Endothelial cell of umbilical vein (primary cell): ENCODE results near the gene NYAP1. TPM values are rescaled to one million over a fixed set of nuclear protein-coding genes. Genes with fewer than 3 reads are reported as not detected.
"Not testable (repeated sequence)": the region's sequence is repeated elsewhere in the genome, so short reads cannot be mapped to it uniquely, and the experiment has no call there.

Experiments used
- BruUV-seq: library from RNA; stranded (reverse); fragments of 400-500 nt; replicated peaks from 2 replicates; lab custom pipeline; 2021; lab: Mats Ljungman, UMichigan
- CTCF ChIA-PET: fragments of 300-600, 350-600 bp; sonication (Branson Sonifier 250); formaldehyde crosslinking; loops from one replicate; lab custom pipeline; 2021; ENCODE audit warnings: antibody characterized with exemption, inconsistent platforms; lab: Charles Lee
- POLR2A ChIA-PET: fragments of 300-600, 350-600 bp; sonication (Branson Sonifier 250); formaldehyde crosslinking; loops from one replicate; lab custom pipeline; 2021; ENCODE audit warnings: antibody characterized with exemption, inconsistent platforms; lab: Charles Lee
- DNase-seq: peaks from one replicate; pipeline ENCODE4 v3.0.0-alpha.2; 2011; ENCODE audit warnings: low read depth, low spot score
- FAIRE-seq: peaks from 2 replicates; lab custom pipeline; 2011; peaks lifted over from hg19 to GRCh38; lab: Jason Lieb, UNC
- H2AFZ ChIP-seq: 2 replicates; pipeline ENCODE4 v1.6.0; 2012; ENCODE audit warnings: low read depth, low read length, control low read depth, inconsistent platforms
- H3K27ac ChIP-seq: 2 replicates; pipeline ENCODE4 v1.5.1; 2011; ENCODE audit warnings: low read depth, mild to moderate bottlenecking, control low read depth, low read length, moderate library complexity; ENCODE audit not compliant: insufficient read depth
- H3K27me3 ChIP-seq, 2 experiments: 2 replicates each; pipeline versions ENCODE4 v1.6.0 to v1.6.1; 2011; ENCODE audit warnings: low read length in 2 of 2, mixed read lengths in 1 of 2; ENCODE audit not compliant: control insufficient read depth in 2 of 2, insufficient read depth in 2 of 2
- H3K36me3 ChIP-seq, 2 experiments: 2 replicates in 1 of 2; 3 replicates in 1 of 2; pipeline ENCODE4 v1.5.1; 2011; ENCODE audit warnings: low read length in 2 of 2, mild to moderate bottlenecking in 1 of 2, moderate library complexity in 1 of 2; ENCODE audit not compliant: control insufficient read depth in 2 of 2, insufficient read depth in 2 of 2; ENCODE audit errors: extremely low read depth in 1 of 2
- H3K4me1 ChIP-seq: 3 replicates; pipeline ENCODE4 v1.5.1; 2011; ENCODE audit warnings: mild to moderate bottlenecking, low read length; ENCODE audit not compliant: control insufficient read depth, insufficient read depth; ENCODE audit errors: extremely low read depth
- H3K4me2 ChIP-seq: 2 replicates; pipeline ENCODE4 v1.6.1; 2011; ENCODE audit warnings: low read length, control low read depth, mixed read lengths; ENCODE audit not compliant: insufficient read depth
- H3K4me3 ChIP-seq, 3 experiments: fragments of 200-600 bp in 1 of 3; sonication (generic), shearing (Covaris generic) in 1 of 3; replicated peaks in 1 of 3; 2 replicates each; pipeline ENCODE4 v1.5.1; 2011 to 2016; ENCODE audit warnings: control low read depth in 3 of 3, low read length in 3 of 3, mild to moderate bottlenecking in 2 of 3, inconsistent platforms in 1 of 3, low read depth in 1 of 3, moderate library complexity in 1 of 3; ENCODE audit not compliant: insufficient read depth in 1 of 3
- H3K79me2 ChIP-seq: 2 replicates; pipeline ENCODE4 v1.6.0; 2012; ENCODE audit warnings: low read length, inconsistent platforms; ENCODE audit not compliant: control insufficient read depth, insufficient read depth
- H3K9ac ChIP-seq: replicated peaks from 2 replicates; pipeline ENCODE3; 2011; ENCODE audit warnings: low read length, control low read depth; ENCODE audit not compliant: insufficient read depth; ENCODE audit errors: extremely low read depth
- H3K9me1 ChIP-seq: replicated peaks from 3 replicates; pipeline ENCODE4 v1.6.0; 2011; ENCODE audit warnings: mild to moderate bottlenecking, low read length; ENCODE audit not compliant: control insufficient read depth, insufficient read depth; ENCODE audit errors: extremely low read depth
- H3K9me3 ChIP-seq: replicated peaks from 2 replicates; pipeline ENCODE4 v1.5.1; 2012; ENCODE audit warnings: low read length, inconsistent platforms; ENCODE audit not compliant: control insufficient read depth, insufficient read depth
- H4K20me1 ChIP-seq: replicated peaks from 2 replicates; pipeline ENCODE3; 2011; ENCODE audit warnings: mild to moderate bottlenecking, low read length; ENCODE audit not compliant: control insufficient read depth, insufficient read depth; ENCODE audit errors: extremely low read depth
- EZH2 ChIP-seq: IDR thresholded peaks from 2 replicates; pipeline ENCODE4 v1.6.1; 2012; ENCODE audit warnings: borderline replicate concordance, low read depth, mild to moderate bottlenecking, moderate library complexity, low read length, inconsistent platforms; ENCODE audit not compliant: severe bottlenecking
- FOS ChIP-seq: IDR thresholded peaks from 2 replicates; pipeline ENCODE4 v1.6.1; 2011; ENCODE audit warnings: mild to moderate bottlenecking, low read length, moderate library complexity, borderline replicate concordance; ENCODE audit not compliant: insufficient read depth
- GATA2 ChIP-seq: IDR thresholded peaks from 2 replicates; pipeline ENCODE4 v1.7.0; 2011; ENCODE audit warnings: low read depth, mild to moderate bottlenecking, moderate library complexity, mixed read lengths, low read length; ENCODE audit not compliant: insufficient read length, insufficient read depth
- JUN ChIP-seq: IDR thresholded peaks from 2 replicates; pipeline ENCODE4 v1.6.1; 2011; ENCODE audit warnings: borderline replicate concordance, low read depth; ENCODE audit not compliant: insufficient read length, insufficient read depth
- MYC ChIP-seq: IDR thresholded peaks from one replicate; pipeline ENCODE4 v1.6.1; 2011; ENCODE audit warnings: mild to moderate bottlenecking, low read depth, low read length
- POLR2A ChIP-seq: IDR thresholded peaks from 2 replicates; pipeline ENCODE4 v1.6.1; 2012; ENCODE audit warnings: low read depth, mild to moderate bottlenecking, control low read depth, low read length
- POLR2AphosphoS5 ChIP-seq: IDR thresholded peaks from 2 replicates; pipeline ENCODE4 v1.6.1; 2012; ENCODE audit warnings: low read depth, mild to moderate bottlenecking, control low read depth, low read length, moderate library complexity; ENCODE audit not compliant: insufficient read depth
- dilution Hi-C: fragments of 300-500 bp; cut with MboI; formaldehyde crosslinking; loops from one replicate; pipeline ENCODE4 v1.15.0; 2019; ENCODE audit warnings: low sequenced_read_pairs; ENCODE audit not compliant: extremely low pct_ligation_motif_present
- intact Hi-C: fragments of 100-400 bp; cut with micrococcal nuclease; formaldehyde crosslinking; loops from one replicate; pipeline ENCODE4 v1.10.0; 2022
- polyA plus RNA-seq, 4 experiments: library from polyadenylated mRNA; depleted of rRNA in 3 of 4; stranded (reverse) in 3 of 4; unstranded in 1 of 4; fragments of >200 nt; gene quantifications; 2 replicates each; pipeline versions ENCODE4 v1.2.1 to v1.2.3, GENCODE V29; 2011 to 2012; ENCODE audit warnings: missing spikeins in 1 of 4
- total RNA-seq: library from RNA; stranded (reverse); gene quantifications from 2 replicates; pipeline ENCODE4 v1.2.3, GENCODE V29; 2021
- TF ChIP-seq, protein P1 (sequence below): IDR thresholded peaks from 2 replicates; pipeline ENCODE4 v1.6.1; 2011; ENCODE audit not compliant: insufficient read depth, insufficient read length
- TF ChIP-seq, protein P2 (sequence below), 2 donors: IDR thresholded peaks; 1 replicate in 1 of 2; 2 replicates in 1 of 2; pipeline ENCODE4 v1.5.1; 2011; ENCODE audit warnings: low read length in 2 of 2, mild to moderate bottlenecking in 2 of 2, moderate library complexity in 2 of 2, control low read depth in 1 of 2, inconsistent platforms in 1 of 2, low read depth in 1 of 2; ENCODE audit not compliant: insufficient read depth in 1 of 2; ENCODE audit errors: extremely low read depth in 1 of 2

The NYAP1 gene
- total and polyA plus RNA-seq, 2 donors (not counting 3 experiments of a cell fraction or from before 2014, with no cell fraction given), result 0.37 to 2.8 TPM

DNA sequence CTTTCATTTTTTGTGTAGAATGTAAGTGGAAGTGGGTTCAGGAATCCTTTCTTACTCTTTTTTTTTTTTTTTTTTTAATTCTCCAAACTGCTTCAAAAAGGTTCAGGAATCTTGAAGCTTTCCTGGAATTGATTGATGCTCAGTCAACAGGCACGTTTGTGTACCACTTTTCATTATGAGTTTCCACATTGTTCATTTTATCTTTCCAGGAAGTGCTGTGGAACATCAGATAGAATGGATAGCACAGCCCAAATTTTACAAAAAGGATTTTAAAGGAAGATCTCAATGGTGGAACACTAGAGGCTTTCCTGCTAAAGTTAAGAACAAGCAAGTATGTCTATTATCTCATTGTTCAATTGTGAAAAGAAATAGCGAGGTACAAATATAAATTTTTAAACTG lies 45.6 kb upstream of the NYAP1 start:
- H3K9me1 ChIP-seq, result no peaks in the 10 kb centered on the region
- POLR2A ChIA-PET, result interaction anchor here (0.7 to 2.9 kb wide), 3 partner anchors 9 to 389 kb away, joined by 6 to 29 read pairs (median 7); partner anchors contain the start of genes EPHB4, MEPCE and ZCWPW1
- BruUV-seq, result no TSS peak
- intact Hi-C loops, result no loop called here
- H3K9ac ChIP-seq, result no peak overlapping the region
- no peak overlapping the region for H3K4me2 ChIP-seq
- TF ChIP-seq POLR2AphosphoS5 (no peak), MYC (no peak), GATA2 (no peak), POLR2A (no peak), JUN (no peak), FOS (no peak), EZH2 (no peak)
- TF ChIP-seq, protein P1, sequence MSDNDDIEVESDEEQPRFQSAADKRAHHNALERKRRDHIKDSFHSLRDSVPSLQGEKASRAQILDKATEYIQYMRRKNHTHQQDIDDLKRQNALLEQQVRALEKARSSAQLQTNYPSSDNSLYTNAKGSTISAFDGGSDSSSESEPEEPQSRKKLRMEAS, result no peak
- TF ChIP-seq, protein P2, sequence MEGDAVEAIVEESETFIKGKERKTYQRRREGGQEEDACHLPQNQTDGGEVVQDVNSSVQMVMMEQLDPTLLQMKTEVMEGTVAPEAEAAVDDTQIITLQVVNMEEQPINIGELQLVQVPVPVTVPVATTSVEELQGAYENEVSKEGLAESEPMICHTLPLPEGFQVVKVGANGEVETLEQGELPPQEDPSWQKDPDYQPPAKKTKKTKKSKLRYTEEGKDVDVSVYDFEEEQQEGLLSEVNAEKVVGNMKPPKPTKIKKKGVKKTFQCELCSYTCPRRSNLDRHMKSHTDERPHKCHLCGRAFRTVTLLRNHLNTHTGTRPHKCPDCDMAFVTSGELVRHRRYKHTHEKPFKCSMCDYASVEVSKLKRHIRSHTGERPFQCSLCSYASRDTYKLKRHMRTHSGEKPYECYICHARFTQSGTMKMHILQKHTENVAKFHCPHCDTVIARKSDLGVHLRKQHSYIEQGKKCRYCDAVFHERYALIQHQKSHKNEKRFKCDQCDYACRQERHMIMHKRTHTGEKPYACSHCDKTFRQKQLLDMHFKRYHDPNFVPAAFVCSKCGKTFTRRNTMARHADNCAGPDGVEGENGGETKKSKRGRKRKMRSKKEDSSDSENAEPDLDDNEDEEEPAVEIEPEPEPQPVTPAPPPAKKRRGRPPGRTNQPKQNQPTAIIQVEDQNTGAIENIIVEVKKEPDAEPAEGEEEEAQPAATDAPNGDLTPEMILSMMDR (IDR thresholded peaks at IDR 0.05; ENCODE audit: extremely low read depth in 1 of 2, insufficient read depth in 1 of 2, low read depth in 1 of 2, low read length in 2 of 2), result no peak
- no peak for DNase-seq
- FAIRE-seq, result peak; percentile 64
- H3K79me2 ChIP-seq, result peaks cover 17% of the 10 kb centered on the region
- H3K27ac ChIP-seq, result no peak overlapping the region
- no peaks in the 10 kb centered on the region for H3K27me3 ChIP-seq
- CTCF ChIA-PET, result interaction anchor here (0.6 to 2.2 kb wide), 4 partner anchors 9 to 350 kb away, joined by 4 to 6 read pairs (median 5); partner anchors contain the start of genes MEPCE and ZCWPW1
- H3K9me3 ChIP-seq, result no peaks in the 10 kb centered on the region
- no peak overlapping the region for H2AFZ ChIP-seq
- peaks cover 17% of the 10 kb centered on the region for H3K4me1 ChIP-seq
- H4K20me1 ChIP-seq, result no peaks in the 10 kb centered on the region
- H3K36me3 ChIP-seq, result peaks cover 5 to 10% of the 10 kb centered on the region in 2 experiments
- dilution Hi-C loops, result no loop called here
- H3K4me3 ChIP-seq, result no peak overlapping the region

DNA sequence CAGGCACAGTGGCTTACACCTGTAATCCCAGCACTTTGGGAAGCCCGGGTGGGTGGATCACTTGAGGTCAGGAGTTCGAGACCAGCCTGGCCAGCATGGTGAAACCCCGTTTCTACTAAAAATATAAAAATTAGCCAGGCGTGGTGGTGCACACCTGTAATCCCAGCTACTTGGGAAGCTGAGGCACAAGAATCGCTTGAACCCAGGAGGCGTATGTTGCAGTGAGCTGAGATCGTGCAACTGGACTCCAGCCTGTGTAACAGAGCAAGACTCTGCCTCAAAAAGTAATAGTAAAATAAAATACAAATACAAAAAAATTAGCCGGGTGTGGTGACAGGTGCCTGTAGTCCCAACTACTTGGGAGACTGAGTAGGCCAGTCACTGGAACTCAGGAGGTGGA lies 45.0 kb upstream of the NYAP1 start:
- BruUV-seq, DNase-seq, H3K4me2 ChIP-seq, FAIRE-seq, dilution Hi-C loops, H3K4me3 ChIP-seq, H3K9me1 ChIP-seq, H4K20me1 ChIP-seq, H3K27ac ChIP-seq, H3K36me3 ChIP-seq, H3K9me3 ChIP-seq, H2AFZ ChIP-seq, H3K27me3 ChIP-seq, H3K9ac ChIP-seq, intact Hi-C loops: not testable (repeated sequence)
- H3K79me2 ChIP-seq, result peaks cover 17% of the 10 kb centered on the region
- peaks cover 21% of the 10 kb centered on the region for H3K4me1 ChIP-seq
- CTCF ChIA-PET, result interaction anchor here (0.6 to 1.0 kb wide), 2 partner anchors 8 to 350 kb away, joined by 4 read pairs; no protein-coding TSS in a partner anchor
- POLR2A ChIA-PET, result interaction anchor here (0.7 to 2.9 kb wide), 2 partner anchors 10 to 14 kb away, joined by 7 to 29 read pairs; partner anchors contain the start of genes MEPCE and ZCWPW1

DNA sequence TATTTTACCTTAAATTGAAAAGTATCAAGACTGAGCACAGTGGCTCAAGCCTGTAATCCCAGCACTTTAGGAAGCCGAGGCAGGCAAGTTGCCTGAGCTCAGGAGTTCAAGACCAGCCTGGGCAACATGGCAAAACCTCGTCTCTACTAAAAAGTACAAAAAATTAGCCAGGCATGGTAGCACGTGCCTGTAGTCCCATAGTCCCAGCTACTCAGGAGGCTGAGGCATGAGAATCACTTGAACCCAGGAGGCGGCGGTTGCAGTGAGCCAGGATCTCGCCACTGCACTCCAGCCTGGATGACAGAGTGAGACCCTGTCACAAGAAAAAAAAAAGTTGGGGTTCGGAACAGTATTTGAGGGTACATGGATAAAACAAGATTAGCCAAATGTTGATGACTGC lies 44.5 kb upstream of the NYAP1 start:
- H3K4me2 ChIP-seq, H4K20me1 ChIP-seq, intact Hi-C loops, H3K27me3 ChIP-seq, H3K9me1 ChIP-seq, dilution Hi-C loops, BruUV-seq, H3K36me3 ChIP-seq, DNase-seq, H3K9me3 ChIP-seq, H3K4me3 ChIP-seq, FAIRE-seq, H2AFZ ChIP-seq: not testable (repeated sequence)
- ChIA-PET CTCF (interaction anchor here (1.4 kb wide), 1 partner anchor 27 kb away, joined by 5 read pairs; no protein-coding TSS in a partner anchor), POLR2A (interaction anchor here (2.9 kb wide), 1 partner anchor 10 kb away, joined by 29 read pairs; the partner anchor contains the start of genes MEPCE and ZCWPW1)
- peaks cover 17% of the 10 kb centered on the region for H3K79me2 ChIP-seq
- H3K27ac ChIP-seq, result peak overlapping the region; percentile 73
- H3K4me1 ChIP-seq, result peaks cover 26% of the 10 kb centered on the region
- peak overlapping the region; percentile 17 for H3K9ac ChIP-seq
